PC-9 (cell line): ENCODE data around the gene PIAS1. TPM values are rescaled to one million over a fixed set of nuclear protein-coding genes. Genes with fewer than 3 reads are reported as not detected.
A peak's percentile ranks its signal among the peaks of the same experiment; 100 is the strongest.
"Not testable (repeated sequence)": the region's sequence is repeated elsewhere in the genome, so short reads cannot be mapped to it uniquely, and the experiment has no call there.

Experiments used
- BruUV-seq: library from RNA; stranded (reverse); fragments of 400-500 nt; replicated peaks from 2 replicates; lab custom pipeline; 2021; lab: Mats Ljungman, UMichigan
- CTCF ChIA-PET: fragments of 300-600 bp; sonication (Branson Sonifier 250); formaldehyde crosslinking; loops from one replicate; lab custom pipeline; 2022; ENCODE audit warnings: antibody characterized with exemption; lab: Charles Lee
- POLR2A ChIA-PET: fragments of 300-600 bp; sonication (Branson Sonifier 250); formaldehyde crosslinking; loops from one replicate; lab custom pipeline; 2022; ENCODE audit warnings: antibody characterized with exemption; ENCODE audit not compliant: unreplicated experiment; lab: Charles Lee
- DNase-seq, 2 experiments: peaks; one replicate each; pipeline versions ENCODE4 v3.0.0 to v3.0.0-alpha.2; 2015 to 2022; ENCODE audit warnings: mixed read lengths in 1 of 2
- H2AFZ ChIP-seq: fragments of 200-600 bp; sonication (generic); 2 replicates; pipeline ENCODE4 v1.8.1; 2017; ENCODE audit warnings: antibody characterized with exemption
- H3F3A ChIP-seq: fragments of 200-600 bp; sonication (generic); 2 replicates; pipeline ENCODE4 v1.8.1; 2017; ENCODE audit warnings: antibody characterized with exemption, mild to moderate bottlenecking, low read depth; ENCODE audit not compliant: insufficient read depth
- H3K27ac ChIP-seq: fragments of 200-600 bp; sonication (generic); 2 replicates; pipeline ENCODE4 v1.6.1; 2016; ENCODE audit warnings: mixed run types
- H3K27me3 ChIP-seq: fragments of 200-600 bp; sonication (generic); 2 replicates; pipeline ENCODE4 v1.6.1; 2016; ENCODE audit warnings: low read depth, mixed run types; ENCODE audit not compliant: insufficient read depth
- H3K36me3 ChIP-seq: fragments of 200-600 bp; sonication (generic); 2 replicates; pipeline ENCODE4 v1.6.1; 2016; ENCODE audit warnings: low read depth, mixed run types
- H3K4me1 ChIP-seq: fragments of 200-600 bp; sonication (generic); replicated peaks from 2 replicates; pipeline ENCODE4 v1.6.1; 2016; ENCODE audit warnings: mixed run types; ENCODE audit not compliant: insufficient read depth
- H3K4me2 ChIP-seq: fragments of 200-600 bp; sonication (generic); 2 replicates; pipeline ENCODE4 v1.6.1; 2017; ENCODE audit warnings: mixed run types
- H3K4me3 ChIP-seq: fragments of 200-600 bp; sonication (generic); 2 replicates; pipeline ENCODE4 v1.6.1; 2016; ENCODE audit warnings: mixed run types
- H3K79me2 ChIP-seq: fragments of 200-600 bp; sonication (generic); 2 replicates; pipeline ENCODE4 v1.6.1; 2017; ENCODE audit warnings: low read depth, mixed run types
- H3K9me2 ChIP-seq: fragments of 200-600 bp; sonication (generic); 2 replicates; pipeline ENCODE4 v1.8.1; 2017; ENCODE audit warnings: mild to moderate bottlenecking; ENCODE audit not compliant: insufficient read depth
- H3K9me3 ChIP-seq: fragments of 200-600 bp; sonication (generic); 2 replicates; pipeline ENCODE4 v1.8.1; 2016; ENCODE audit warnings: low read depth; ENCODE audit not compliant: insufficient read depth
- H4K20me1 ChIP-seq: fragments of 200-600 bp; sonication (generic); 2 replicates; pipeline ENCODE4 v1.8.1; 2017; ENCODE audit not compliant: insufficient read depth
- CTCF ChIP-seq: fragments of 200-600 bp; sonication (generic); conservative IDR thresholded peaks from 2 replicates; pipeline ENCODE4 v1.6.1; 2017; ENCODE audit warnings: mixed run types, antibody characterized with exemption, mild to moderate bottlenecking, moderate library complexity
- EZH2 ChIP-seq: fragments of 200-600 bp; sonication (generic); IDR thresholded peaks from 2 replicates; pipeline ENCODE4 v1.8.0; 2017; ENCODE audit warnings: antibody characterized with exemption, low read depth
- intact Hi-C: fragments of 100-400 bp; cut with micrococcal nuclease; formaldehyde crosslinking; loops from one replicate; pipeline ENCODE4 v1.10.0; 2022; ENCODE audit not compliant: unreplicated experiment
- total RNA-seq: library from RNA; stranded (reverse); gene quantifications from 2 replicates; pipeline ENCODE4 v1.2.3, GENCODE V29; 2021

PIAS1 gene
- total RNA-seq, 1 experiment from 2014 or later = 42.5 TPM

GRCh38 chr15:68210409-68210756, 156.3 kb downstream of the PIAS1 start:
- H4K20me1 ChIP-seq = no peaks in the 10 kb centered on the region
- no peak overlapping the region for H3K4me3 ChIP-seq
- no peaks in the 10 kb centered on the region for H3K9me3 ChIP-seq
- no peaks in the 10 kb centered on the region for H3K9me2 ChIP-seq
- no peak for DNase-seq
- H3K79me2 ChIP-seq = peaks cover 3% of the 10 kb centered on the region; the same call in 1 of the 2 replicates
- H2AFZ ChIP-seq = no peak overlapping the region
- intact Hi-C loops = no loop called here
- TF ChIP-seq EZH2 (no peak), CTCF (no peak)
- ChIA-PET CTCF (interaction anchor here (0.7 kb wide), 1 partner anchor 825 kb away, joined by 3 read pairs; no protein-coding TSS in a partner anchor), POLR2A (no interaction called here)
- no peaks in the 10 kb centered on the region for H3K27me3 ChIP-seq
- no peaks in the 10 kb centered on the region for H3K4me1 ChIP-seq
- no peak overlapping the region for H3K4me2 ChIP-seq
- no peaks in the 10 kb centered on the region for H3F3A ChIP-seq
- no peak overlapping the region for H3K27ac ChIP-seq
- H3K36me3 ChIP-seq = no peaks in the 10 kb centered on the region
- BruUV-seq = no TSS peak

- no peak overlapping the region for H2AFZ ChIP-seq
- intact Hi-C loops = no loop called here
- H3K36me3 ChIP-seq = no peaks in the 10 kb centered on the region
- TF ChIP-seq CTCF = peak; percentile 75
- TF ChIP-seq EZH2 = no peak
- H3K4me1 ChIP-seq = no peaks in the 10 kb centered on the region
- CTCF ChIA-PET = interaction anchor here (0.7 kb wide), 1 partner anchor 826 kb away, joined by 3 read pairs; no protein-coding TSS in a partner anchor
- no peak overlapping the region for H3K4me3 ChIP-seq
- POLR2A ChIA-PET = no interaction called here
- H3F3A ChIP-seq = no peaks in the 10 kb centered on the region
- no TSS peak for BruUV-seq
- peak in 1 of 2 experiments; percentile 38 for DNase-seq
- no peak overlapping the region for H3K27ac ChIP-seq
- H3K27me3 ChIP-seq = no peaks in the 10 kb centered on the region
- no peaks in the 10 kb centered on the region for H3K9me2 ChIP-seq
- H3K4me2 ChIP-seq = no peak overlapping the region
- H3K79me2 ChIP-seq = peaks cover 3% of the 10 kb centered on the region; the same call in 1 of the 2 replicates
- H3K9me3 ChIP-seq = no peaks in the 10 kb centered on the region
- H4K20me1 ChIP-seq = no peaks in the 10 kb centered on the region
Observed at GRCh38 chr15:68210821-68211655, 156.9 kb downstream of the PIAS1 start.

- H3K4me1 ChIP-seq = no peaks in the 10 kb centered on the region
- H2AFZ ChIP-seq = no peak overlapping the region
- no TSS peak for BruUV-seq
- H3K4me3 ChIP-seq = no peak overlapping the region
- intact Hi-C loops = no loop called here
- H3K9me3 ChIP-seq = no peaks in the 10 kb centered on the region
- no peak for TF ChIP-seq CTCF
- TF ChIP-seq EZH2 = no peak
- no peaks in the 10 kb centered on the region for H4K20me1 ChIP-seq
- ChIA-PET POLR2A (interaction anchor here (0.5 kb wide), 1 partner anchor 1572 kb away, joined by 3 read pairs; no protein-coding TSS in a partner anchor), CTCF (no interaction called here)
- H3K36me3 ChIP-seq = no peaks in the 10 kb centered on the region
- peaks cover 3% of the 10 kb centered on the region; the same call in 1 of the 2 replicates for H3K79me2 ChIP-seq
- no peaks in the 10 kb centered on the region for H3F3A ChIP-seq
- no peak for DNase-seq
- no peaks in the 10 kb centered on the region for H3K27me3 ChIP-seq
- no peaks in the 10 kb centered on the region for H3K9me2 ChIP-seq
- H3K4me2 ChIP-seq = no peak overlapping the region
- H3K27ac ChIP-seq = no peak overlapping the region
Observed at GRCh38 chr15:68211656-68212320, 157.7 kb downstream of the PIAS1 start.

- POLR2A ChIA-PET, H3K9me2 ChIP-seq, H3K36me3 ChIP-seq, H3F3A ChIP-seq, BruUV-seq, H2AFZ ChIP-seq, H3K4me3 ChIP-seq, CTCF ChIA-PET, H4K20me1 ChIP-seq, H3K4me2 ChIP-seq, H3K79me2 ChIP-seq, H3K9me3 ChIP-seq, intact Hi-C loops, H3K4me1 ChIP-seq, H3K27me3 ChIP-seq, DNase-seq, H3K27ac ChIP-seq: not testable (repeated sequence)
Observed at GRCh38 chr15:68213491-68213845, 159.4 kb downstream of the PIAS1 start.
